ENCODE data around the gene MCEMP1. TPM values are rescaled to one million over a fixed set of nuclear protein-coding genes. Genes with fewer than 3 reads are reported as not detected.

The MCEMP1 gene
- total RNA-seq = 0.14 TPM

DNA sequence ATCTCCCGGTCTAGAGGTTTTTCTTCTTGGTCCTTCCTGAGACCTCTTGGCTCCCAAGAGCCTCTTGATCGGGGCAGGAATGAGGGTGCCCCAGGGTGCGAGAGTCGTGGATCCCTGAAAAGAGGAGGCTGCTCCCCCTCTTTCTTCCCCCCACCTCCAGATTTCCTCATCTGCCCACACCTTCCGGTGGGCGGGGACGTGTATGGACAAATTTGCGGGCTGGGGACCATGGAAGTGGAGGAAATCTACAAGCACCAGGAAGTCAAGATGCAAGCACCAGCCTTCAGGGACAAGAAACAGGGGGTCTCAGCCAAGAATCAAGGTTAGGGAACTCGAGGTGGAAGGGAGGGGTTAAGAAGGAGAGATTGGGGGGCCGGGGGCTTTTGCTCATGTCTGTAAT lies at the start of gene MCEMP1:
Gene MCEMP1, plus strand, starts transcription at position 237 of the 400 bp plus-strand sequence. Its CDS starts 31 bp downstream, at position 268.
- DNase-seq (ENCODE audit: low spot score) = no peak

GRCh38 chr19:7627166-7627565 lies 49.7 kb upstream of the MCEMP1 start:
- DNase-seq (ENCODE audit: low spot score) = no peak

DNA sequence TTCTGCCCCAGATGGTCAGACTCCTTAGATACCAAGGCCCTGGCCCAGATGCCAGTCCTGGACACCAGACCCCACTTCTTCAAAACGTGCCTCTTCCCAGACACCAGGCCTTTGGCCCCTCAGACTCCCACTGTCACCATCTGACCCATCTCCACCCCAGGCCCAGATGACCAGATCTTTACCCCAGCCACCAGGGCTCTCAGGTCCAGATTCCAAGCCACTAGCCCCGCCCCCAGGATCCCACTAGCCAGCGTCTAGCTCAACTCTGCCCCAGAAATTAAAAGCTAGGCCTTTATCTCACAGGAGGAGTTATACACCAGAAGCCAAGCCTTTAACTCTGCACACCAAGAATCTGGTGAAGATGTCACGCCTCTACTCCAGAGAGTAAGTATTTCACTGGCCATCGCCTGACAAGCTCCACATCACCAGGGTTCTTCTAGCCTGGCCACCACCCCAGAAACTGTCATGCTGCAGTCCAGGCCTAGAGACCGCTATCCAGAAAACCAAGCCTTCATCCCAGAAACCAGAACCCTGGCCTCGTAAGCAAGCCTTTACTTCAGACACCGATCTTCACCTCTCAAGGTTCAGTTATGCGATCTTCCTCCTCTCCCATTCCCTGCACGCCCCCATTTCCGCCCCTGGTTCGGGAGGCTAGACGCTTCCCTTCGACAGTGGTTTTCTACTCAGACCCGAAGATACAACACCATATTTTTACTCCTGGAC lies 48.1 kb upstream of the MCEMP1 start:
- DNase-seq (ENCODE audit: low spot score) = no peak

GRCh38 chr19:7629347-7630054 lies 47.4 kb upstream of the MCEMP1 start, which contains the start of the genes PET100 and XAB2:
Gene PET100 (plus strand): TSS chr19:7629793. CDS start chr19:7629834, 41 bp downstream.
Gene XAB2 (minus strand): TSS chr19:7629545. CDS start chr19:7629527, 18 bp downstream.
- peak; percentile 99 for DNase-seq (ENCODE audit: low spot score)

DNA sequence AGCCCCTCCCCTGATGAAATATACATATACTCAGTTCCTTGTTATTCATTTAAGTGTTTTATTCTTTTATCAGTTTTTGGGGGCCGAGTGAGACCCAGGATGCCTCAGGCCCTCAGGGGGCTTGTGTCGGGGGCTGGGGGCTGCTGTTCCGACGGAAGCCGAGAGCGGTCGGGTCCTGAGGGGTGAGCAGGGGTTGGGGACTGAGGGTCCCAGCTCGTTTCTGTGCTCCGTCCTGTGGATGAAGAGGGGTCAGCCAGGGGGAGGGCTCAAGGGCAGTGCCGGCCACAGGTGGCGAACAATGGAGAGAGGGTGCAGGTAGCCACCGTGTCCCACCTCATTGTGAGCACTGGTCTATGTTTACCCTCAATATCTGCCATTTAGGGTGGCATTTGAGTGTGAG lies 45.3 kb upstream of the MCEMP1 start:
- no peak for DNase-seq (ENCODE audit: low spot score)

DNA sequence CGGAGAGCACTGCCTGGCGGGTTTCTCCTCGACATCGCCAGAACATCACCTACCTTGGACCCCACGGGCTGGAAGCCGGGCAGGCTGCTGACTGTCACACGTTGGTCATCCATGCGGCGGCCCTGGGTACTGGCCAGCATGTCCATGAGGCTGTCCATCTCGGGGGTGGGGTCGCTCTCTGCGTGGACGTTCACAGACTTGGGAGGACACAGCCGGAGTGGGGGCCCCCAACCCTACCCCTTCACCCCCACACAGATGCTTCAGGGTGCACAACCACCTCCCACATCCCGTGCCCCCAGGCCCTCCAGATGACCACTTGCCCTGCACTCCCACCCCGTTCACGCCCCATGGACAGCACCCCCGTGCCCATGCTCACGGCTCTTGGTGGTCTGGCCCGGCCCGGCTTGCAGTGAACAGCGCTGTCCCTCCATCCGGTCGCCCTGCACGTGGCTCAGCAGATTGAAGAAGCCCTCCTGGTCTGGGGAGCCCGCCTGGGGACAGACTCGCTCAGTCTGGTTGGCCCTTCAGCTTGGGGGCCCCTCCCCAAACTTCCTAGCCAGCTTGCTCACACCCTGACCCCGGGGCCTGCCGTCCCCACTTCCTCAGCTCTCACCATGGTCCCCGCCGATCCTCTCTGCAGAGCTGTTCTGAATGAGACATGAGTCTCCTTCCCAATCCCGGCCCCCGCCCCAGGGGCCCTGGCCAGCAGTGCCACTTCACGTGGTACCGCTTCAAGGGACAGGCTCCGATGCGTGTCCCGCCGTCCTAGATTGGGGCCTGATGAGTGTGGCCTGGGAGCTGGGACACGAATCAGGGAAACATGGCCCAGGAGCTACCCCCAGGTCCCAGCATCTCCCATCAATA lies 44.3 kb upstream of the MCEMP1 start:
- DNase-seq (ENCODE audit: low spot score) = no peak

DNA sequence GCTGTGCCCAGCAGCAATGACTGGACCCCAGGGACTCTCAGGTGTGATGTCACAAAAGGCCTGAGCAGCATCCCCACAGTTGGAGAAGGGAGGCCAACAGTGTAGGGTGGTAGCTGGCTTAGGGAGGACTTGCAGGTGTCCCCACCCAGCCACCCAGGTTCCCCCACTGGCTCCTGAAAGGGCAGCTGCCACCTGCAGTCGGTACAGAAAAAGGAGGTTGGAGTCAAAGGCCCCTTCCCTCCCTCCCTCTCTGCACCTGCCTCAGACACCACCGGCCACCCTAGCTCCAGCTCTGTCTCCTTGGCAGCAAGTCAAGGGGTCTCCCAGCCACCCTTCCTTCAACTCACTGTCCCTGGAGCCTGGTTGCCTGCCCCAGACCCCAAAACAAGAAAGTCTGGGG lies 43.2 kb upstream of the MCEMP1 start, which contains the start of gene PCP2:
Gene PCP2, minus strand, starts transcription at position 22 of the 400 bp plus-strand sequence. CDS start 262 bp downstream, outside the sequence.
- DNase-seq (ENCODE audit: low spot score) = no peak

GRCh38 chr19:7635670-7636069 lies 41.2 kb upstream of the MCEMP1 start:
- no peak for DNase-seq (ENCODE audit: low spot score)

GRCh38 chr19:7636317-7636690 lies 40.6 kb upstream of the MCEMP1 start:
- no peak for DNase-seq (ENCODE audit: low spot score)

DNA sequence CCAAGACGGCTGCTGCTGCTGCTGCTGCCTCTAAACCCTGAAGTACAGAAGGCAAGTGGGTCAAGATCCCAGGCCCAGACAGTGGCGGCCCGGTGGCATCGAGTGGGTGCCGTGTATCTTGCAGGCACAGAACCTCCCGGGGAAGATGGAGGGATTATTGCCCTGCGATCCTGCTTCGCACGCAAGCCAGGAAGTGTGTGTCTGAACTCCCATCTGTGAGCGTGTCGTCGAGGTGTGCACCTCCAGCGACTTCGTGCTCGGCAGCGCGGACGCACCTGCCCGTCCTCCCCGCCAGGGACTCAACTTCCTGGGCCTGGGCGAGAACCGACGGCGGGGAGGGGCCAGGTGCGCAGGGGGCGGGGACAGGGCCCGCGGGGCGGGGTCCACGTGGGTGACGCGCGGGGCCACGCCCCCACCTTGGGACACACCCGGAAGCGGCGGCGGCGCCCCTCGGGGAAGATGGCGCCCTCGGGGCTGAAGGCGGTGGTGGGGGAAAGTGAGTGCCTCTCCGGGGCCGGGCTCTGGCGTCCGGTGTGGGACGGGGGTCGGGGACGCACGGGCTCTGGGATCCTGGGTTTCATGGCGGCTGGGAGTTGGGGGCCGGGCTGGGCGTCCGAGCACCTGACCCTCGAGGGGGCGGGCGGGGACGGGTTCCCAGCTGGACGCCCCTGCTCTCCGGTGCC lies 40.1 kb upstream of the MCEMP1 start, which contains the start of gene STXBP2:
Gene STXBP2, plus strand, starts transcription at position 420 of the 683 bp plus-strand sequence. Its CDS starts 40 bp downstream, at position 460.
- DNase-seq (ENCODE audit: low spot score) = peak; percentile 87

DNA sequence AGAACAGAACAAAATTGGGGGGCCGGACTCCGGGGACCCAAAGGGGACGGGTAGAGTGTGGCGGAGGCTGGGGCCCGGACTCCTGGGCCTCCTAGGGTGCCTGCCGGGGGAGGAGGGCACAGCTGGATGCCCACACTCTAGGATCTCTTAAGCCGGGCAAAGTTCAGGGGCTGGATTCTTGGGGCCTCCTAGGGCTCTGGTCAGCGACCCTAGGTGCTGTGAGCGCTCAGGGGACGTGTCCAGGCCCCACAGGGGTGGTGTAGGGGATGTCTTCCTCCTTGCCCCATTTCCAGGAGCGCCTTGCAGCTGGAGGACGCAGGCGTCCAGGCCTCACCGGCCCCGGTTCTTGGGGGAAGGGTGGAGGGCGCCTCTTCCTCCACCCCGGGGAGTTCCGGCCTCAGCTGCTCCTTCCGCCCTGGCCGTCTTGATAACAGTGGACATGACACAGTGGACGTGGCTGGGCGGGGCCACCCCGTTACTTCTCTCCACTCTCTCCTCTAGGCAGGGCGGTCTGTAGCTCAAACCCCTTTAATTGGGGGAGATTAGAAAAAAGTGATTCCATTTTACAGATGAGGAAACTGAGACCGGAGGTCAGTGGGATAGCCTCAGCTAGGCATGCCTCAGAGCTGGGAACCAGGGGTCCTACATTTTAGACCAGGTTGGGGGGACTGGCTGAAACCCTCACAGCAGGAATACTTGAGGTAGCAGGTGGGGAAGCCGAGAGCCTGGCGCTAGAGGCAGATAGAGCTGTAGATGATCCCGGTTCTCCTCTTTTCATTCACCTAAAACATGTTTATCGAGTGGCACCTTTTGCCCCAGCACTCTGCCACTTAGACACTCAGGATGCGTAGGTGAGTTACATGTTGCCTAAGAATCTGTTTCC lies 39.3 kb upstream of the MCEMP1 start:
- peak; percentile 42 for DNase-seq (ENCODE audit: low spot score)

DNA sequence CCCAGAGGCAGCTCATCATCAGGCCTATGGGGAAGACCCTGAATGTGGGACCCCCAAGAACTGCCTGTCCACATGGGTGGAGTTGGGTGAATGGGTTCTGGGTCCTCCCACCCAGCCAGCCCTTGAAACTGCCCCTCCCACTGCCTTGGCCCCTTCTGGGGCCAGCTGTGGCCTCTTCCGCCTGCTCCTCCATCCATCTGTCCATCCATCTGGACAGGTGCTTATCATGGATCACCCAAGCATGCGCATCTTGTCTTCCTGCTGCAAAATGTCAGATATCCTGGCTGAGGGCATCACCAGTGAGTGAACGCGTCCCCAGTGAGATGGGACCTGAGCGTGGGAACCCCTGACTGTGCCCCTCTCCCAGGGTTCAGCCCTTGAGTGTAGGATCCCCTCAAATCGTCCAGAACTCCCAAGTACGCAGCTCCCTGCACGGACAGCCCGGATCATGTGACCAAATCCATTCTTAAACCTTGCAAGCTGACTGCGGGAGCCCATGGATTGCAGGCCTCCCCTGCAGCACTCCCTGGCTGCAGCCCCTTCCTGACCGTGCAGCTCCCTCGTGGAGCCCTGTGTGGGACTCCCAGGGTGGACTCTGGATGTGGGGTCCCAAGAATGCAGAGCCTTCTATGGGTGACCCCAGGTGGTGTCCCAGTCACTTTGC lies 38.0 kb upstream of the MCEMP1 start:
- no peak for DNase-seq (ENCODE audit: low spot score)

- DNase-seq (ENCODE audit: low spot score) = no peak
Measured at GRCh38 chr19:7639863-7640348, 37.0 kb upstream of the MCEMP1 start.

GRCh38 chr19:7640803-7641202 lies 36.1 kb upstream of the MCEMP1 start:
- DNase-seq (ENCODE audit: low spot score) = no peak

DNA sequence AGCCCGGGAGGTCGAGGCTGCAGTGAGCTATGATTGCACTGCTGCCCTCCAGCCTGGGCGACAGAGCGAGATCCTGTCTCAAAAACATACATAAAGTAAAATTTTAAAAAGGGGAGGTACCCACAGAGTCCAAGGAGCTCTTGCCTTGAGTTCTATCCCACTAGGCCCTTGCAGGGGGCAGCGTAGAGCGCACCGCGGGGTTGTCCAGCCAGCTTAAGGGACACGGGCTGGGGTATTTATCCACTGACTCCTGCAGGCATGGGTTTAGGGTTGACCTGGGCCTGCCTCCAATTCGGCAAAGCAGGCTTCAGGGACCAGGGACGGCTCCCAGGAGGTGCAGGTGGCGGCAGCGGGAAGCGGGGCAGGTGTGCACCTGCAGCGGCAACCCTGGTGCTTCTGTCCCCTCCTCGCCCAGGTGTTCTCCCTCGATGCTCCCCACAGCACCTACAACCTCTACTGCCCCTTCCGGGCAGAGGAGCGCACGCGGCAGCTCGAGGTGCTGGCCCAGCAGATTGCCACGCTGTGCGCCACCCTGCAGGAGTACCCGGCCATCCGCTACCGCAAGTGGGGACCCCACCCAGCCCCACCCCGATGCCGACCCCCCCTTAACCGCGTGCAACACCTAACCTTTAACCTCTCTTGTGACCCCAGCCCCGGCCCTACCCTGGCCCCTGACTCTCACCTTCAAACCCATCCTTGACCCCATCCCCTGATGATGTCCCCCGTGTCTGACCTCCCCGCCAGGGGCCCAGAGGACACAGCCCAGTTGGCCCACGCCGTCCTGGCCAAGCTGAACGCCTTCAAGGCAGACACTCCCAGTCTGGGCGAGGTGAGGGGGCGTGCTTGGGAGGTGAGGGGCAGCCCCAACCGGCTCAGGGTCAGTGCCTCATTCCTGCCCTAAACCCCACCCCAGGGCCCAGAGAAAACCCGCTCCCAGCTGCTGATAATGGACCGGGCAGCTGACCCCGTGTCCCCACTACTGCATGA lies 35.3 kb upstream of the MCEMP1 start:
- DNase-seq (ENCODE audit: low spot score) = no peak

- DNase-seq (ENCODE audit: low spot score) = no peak
Measured at GRCh38 chr19:7642295-7643030, 34.4 kb upstream of the MCEMP1 start.

DNA sequence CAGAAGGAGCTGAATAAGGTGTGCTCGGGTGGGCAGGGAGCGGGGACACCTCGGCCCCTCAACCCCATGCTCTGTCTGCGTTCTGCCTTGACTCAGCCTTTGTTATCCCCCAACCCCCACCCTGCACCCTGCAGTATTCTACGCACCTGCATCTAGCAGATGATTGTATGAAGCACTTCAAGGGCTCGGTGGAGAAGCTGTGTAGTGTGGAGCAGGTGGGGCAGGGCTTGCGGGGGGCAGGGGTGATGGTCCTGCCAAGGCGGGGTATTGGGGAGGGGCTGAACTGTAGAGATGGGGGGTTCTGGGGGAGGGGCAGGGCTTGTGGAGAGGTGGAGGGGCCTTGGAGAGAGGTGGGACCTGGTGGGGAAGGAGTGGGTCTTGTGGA lies 33.9 kb upstream of the MCEMP1 start:
- no peak for DNase-seq (ENCODE audit: low spot score)

Measured in mucosa of gallbladder (tissue), 1 donor.